Central memory CD8-positive, alpha-beta T cell (primary cell): ENCODE measurements around the gene TM4SF5.
"Not testable (repeated sequence)": the region's sequence is repeated elsewhere in the genome, so short reads cannot be mapped to it uniquely, and the experiment has no call there.

Experiments
- ATAC-seq: fragments of 150-1000 bp; cut with Tn5 transposase; replicated peaks from 2 replicates; pipeline ENCODE4 v1.10.0; 2022; ENCODE audit warnings: mild to moderate bottlenecking, moderate FRiP score, moderate number of reproducible peaks; ENCODE audit not compliant: poor library complexity, severe bottlenecking; ENCODE audit errors: extremely low read depth
- DNase-seq, 2 donors: peaks; one replicate each; pipeline ENCODE4 v3.0.0; 2021; ENCODE audit warnings: low spot score in 2 of 2
- H3K27ac Mint-ChIP-seq: one replicate; pipeline ENCODE4 v1.8.0; 2022; ENCODE audit warnings: low read depth, mild to moderate bottlenecking, moderate library complexity, mixed read lengths
- H3K27me3 Mint-ChIP-seq: one replicate; pipeline ENCODE4 v1.8.0; 2022; ENCODE audit warnings: mixed read lengths
- H3K36me3 Mint-ChIP-seq: one replicate; pipeline ENCODE4 v1.8.0; 2022; ENCODE audit warnings: mild to moderate bottlenecking, moderate library complexity, mixed read lengths; ENCODE audit not compliant: insufficient read depth
- H3K4me1 Mint-ChIP-seq: one replicate; pipeline ENCODE4 v1.8.0; 2022; ENCODE audit warnings: mixed read lengths
- H3K4me3 Mint-ChIP-seq: one replicate; pipeline ENCODE4 v1.8.0; 2022; ENCODE audit warnings: mild to moderate bottlenecking, moderate library complexity, mixed read lengths
- H3K9me3 Mint-ChIP-seq: one replicate; pipeline ENCODE4 v1.8.0; 2022; ENCODE audit warnings: mixed read lengths

The TM4SF5 gene

GRCh38 chr17:4832829-4833177 is 61.1 kb downstream of the TM4SF5 start:
- Mint-ChIP-seq H3K4me1 (peaks cover 37% of the 10 kb centered on the region), H3K4me3 (peak overlapping the region; percentile 88), H3K27ac (peak overlapping the region; percentile 92)
- H3K36me3 Mint-ChIP-seq, H3K27me3 Mint-ChIP-seq, H3K9me3 Mint-ChIP-seq, DNase-seq: not testable (repeated sequence)
- peak; percentile 7 for ATAC-seq
